NCI-H187 (cell line): Measurements from ENCODE around the gene TDRD9.
A peak's percentile ranks its signal among the peaks of the same experiment; 100 is the strongest.

Experiments
- DNase-seq, 2 experiments: peaks; one replicate each; lab custom pipeline; 2025; lab: John Stamatoyannopoulos, UW

The TDRD9 gene

DNA sequence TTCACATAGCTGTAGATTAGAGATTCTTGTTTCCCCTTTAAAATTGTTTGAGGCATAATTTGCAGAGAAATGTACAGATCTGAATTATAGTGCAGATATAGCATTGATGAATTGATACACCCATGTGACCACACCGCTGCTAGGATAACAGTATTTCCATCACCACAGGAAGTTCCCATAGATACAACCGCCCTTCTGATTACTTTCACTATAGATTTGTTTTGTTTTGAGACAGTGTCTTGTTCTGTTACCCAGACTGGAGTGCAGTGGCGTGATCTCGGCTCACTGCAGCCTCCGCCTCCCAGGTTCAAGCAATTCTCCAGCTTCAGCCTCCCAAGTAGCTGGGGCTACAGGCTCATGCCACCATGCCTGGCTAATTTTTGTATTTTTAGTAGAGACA, 148.5 kb downstream of the TDRD9 start:
- DNase-seq = no peak

DNA sequence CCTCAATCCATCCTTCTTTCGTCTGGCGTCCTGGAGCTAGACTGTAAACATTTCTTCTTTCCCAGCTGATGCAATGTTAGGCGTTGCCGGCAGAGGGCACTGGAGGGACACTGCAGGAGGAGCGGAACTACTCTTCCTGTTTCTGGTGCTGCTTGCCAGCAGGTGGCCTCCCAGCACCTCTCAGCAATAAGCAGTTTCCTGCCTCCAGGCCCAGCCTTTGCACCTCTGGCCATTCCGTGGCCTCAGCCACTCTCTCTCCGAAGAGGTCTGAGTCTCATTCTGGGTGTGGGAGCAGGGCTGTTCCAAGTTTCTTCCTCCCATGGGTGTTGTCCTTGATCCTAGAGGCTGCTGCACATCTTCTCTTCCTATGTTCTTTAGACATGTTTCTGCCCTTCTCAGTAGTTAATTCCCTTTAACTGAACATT, 149.8 kb downstream of the TDRD9 start:
- DNase-seq = peak; percentile 70 to 81

DNA sequence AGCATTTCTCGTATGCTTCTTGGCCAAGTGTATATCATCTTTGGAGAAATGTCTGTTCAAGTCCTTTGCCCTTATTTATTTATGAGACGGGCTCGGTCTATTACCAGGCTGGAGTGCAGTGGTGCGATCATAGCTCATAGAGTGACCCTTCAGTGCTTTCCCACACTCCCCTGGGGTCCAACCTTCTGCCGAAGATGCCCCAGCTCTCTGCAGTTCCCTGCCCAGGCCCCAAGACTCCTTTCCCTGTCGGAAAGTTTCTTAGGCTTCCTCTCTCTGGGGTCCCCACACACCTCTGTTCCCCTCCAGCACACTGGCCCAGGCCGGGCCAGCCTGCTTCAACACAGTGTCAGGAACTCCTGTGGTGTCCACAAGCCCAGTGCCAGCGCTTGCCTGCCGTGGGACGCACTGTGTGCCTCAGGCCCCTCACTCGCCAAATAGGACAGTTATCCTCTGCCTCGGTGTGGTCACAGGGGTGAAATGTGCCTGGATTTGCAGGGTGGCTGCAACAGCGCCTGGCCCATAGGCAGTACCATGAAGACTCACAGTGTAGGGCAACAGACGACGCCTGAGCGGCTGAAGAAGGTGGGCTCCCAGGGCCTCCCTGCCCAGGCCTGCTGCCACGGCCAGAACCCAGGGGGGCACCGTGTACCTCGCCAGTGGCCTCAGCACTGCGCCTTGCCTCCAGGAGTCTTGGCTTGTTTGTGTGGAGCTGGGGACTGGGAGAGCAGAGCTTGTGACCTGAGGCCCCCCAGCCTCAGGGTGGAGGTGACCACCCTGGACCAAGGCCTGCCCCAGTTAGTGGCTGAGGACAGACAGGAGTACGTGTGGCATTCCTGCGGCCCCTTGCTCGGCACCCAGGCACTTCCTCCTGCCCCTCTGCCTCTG, 152.4 kb downstream of the TDRD9 start:
- no peak for DNase-seq

DNA sequence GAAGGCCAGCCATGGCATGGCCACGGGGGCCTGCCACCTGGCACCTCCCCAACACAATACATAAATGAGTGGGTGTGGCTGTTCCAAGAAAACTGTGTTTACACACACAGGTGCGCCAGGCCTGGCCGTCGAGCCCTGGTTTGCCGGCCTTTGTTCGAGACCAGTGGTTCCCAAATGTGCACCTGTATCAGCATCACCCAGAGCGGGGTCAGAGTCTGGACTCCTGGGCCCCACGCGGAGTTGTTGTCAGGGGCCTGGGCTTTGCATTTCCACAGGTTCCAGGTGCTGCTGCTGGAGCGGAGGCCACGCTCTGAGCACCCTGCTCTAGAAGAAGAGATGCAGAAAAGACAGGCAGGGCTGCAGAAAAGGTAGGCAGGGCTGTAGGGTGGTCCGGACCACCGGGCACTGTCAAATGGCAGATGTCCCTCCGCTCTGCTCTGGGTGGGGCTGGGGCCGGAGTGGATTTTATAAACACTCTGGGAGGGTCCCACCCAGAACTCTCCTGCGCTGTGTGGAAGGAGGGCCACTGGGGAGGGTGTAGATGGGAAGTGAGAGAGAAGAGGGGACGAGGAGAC, 153.1 kb downstream of the TDRD9 start:
- DNase-seq = no peak

DNA sequence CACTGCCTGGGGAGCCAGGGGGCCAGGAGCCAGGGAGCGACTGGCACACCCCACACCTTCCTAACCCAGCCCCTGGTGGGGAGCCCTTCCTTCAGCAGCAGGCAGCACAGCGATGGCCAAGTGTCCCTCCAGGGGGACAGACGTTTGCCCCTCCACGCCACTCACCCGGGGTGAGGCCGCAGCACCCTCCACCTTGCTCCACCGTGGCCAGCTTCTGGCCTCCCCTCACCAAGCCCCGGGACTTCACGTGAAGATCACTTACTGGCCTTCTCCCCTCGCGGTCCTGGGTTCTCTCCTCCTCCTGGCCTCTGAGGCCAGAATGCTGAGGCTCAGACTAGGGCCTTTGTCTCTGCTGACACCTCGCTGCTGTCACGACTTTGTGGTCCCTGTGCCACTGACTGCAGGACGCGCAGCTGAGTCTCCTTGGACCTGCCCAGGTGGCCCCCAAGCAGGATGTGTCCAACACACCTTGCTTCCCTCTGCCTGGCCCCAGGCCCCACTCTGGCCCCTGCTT, 153.8 kb downstream of the TDRD9 start:
- no peak for DNase-seq

DNA sequence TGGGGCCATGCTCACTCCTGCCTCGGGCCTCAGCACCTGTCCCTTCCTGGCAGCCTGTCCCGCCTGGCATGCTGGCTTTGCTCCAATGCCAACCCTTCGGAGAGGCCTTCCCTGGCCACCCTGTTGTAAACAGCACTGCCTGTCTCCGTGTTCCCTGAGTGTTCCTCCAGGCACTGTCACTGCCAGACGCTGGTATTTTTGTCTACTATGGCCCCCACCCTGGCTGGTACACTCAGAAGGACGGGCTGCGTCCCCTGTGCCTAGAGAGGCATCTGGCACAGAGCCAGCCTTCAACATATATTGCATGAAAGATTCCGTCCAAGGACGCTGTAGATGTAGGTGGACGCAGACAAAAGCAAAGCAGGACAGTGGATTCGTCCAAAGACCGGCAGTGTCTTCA, 154.6 kb downstream of the TDRD9 start:
- DNase-seq = no peak

DNA sequence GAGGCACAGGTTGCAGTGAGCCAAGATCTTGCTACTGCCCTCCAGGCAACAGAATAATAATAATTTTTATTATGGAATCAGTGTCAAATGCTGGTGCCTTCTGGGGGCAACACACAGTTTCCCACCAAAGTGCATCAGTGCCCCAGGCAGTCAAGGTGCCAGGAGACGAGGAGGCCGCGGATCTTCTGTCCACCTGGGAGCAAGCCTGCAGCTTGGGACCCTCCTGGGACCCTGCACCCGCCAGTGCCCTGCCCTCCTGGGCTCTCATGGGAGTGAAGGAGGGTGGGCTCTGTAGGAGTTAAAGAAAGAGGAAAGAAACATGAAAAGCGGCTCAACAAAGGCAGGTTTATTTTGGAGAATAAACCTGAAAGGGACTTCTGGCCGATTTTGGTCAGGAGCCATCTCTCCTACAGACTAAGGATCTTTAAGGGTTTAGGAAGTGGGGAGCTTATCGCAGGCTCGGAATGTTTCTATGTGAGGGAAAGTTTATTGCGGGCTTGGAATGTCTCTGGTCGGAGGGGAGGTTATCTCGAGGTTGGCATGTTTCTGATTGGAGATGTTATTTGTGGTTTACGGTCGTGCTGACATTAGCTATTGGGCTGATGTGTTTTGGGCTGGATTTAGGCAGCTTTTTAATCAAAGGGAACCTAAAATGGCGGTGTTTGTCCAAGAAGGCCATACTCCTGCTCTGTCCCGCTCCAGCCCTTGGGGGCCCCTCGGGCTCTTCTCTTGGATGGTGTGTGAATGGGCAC, 156.2 kb downstream of the TDRD9 start:
- DNase-seq = no peak

DNA sequence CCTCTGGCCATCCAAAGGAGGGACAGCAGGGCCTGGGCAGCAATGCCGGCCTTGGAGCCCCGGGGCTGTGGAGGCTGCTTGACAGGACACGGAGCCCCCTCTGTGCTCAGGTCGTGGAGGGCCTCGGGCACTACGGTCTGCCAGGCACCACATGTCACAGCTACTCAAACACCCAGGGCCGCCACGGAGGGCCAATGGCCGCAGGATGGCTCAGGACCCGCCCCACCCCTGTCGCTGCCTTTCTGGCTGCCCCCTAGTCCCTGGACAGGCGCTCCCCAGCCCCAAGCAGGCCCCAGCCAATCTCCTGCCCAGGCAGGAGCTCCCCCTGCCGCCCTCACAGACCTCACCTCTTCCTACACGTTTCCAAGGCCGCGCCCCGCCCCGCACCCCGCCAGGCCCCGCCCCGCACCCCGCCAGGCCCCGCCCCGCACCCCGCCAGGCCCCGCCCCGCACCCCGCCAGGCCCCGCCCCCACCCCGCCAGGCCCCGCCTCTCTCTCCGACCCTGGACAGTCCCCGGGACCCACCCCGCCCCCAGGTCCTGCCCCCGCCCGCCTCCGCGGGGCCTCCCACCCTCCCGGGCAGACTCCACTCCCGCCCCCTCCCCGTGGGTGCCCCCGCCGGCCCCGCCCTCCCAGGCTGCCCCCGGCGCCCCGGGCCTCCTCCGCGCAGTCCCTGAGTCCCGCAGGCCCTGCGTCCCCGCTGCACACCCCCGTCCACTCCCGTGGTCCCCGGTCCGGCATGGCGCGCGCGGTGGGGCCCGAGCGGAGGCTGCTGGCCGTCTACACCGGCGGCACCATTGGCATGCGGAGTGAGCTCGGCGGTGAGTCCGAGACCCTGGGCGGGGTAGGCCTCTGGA, 157.0 kb downstream of the TDRD9 start, which contains the start of gene ASPG:
TSS of gene ASPG (plus strand) at position 669 of the 857 bp plus-strand sequence. CDS start at position 740, 71 bp downstream.
- no peak for DNase-seq

DNA sequence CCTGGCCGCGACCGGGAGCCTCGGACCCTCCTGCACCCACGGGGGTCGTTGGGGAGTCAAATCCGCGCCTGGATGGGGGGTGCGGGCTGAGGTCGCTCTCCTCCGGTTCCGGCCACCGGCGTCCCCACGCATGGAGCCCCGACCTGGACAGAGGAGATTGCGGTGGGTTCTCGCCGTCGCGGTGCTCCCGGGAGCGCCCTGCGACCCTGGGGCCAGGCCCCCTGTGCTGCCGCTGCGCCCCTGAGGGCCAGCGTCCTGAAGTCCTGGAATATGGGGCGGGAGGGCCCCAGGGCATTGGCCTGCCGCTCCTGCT, 157.6 kb downstream of the TDRD9 start:
- no peak for DNase-seq

DNA sequence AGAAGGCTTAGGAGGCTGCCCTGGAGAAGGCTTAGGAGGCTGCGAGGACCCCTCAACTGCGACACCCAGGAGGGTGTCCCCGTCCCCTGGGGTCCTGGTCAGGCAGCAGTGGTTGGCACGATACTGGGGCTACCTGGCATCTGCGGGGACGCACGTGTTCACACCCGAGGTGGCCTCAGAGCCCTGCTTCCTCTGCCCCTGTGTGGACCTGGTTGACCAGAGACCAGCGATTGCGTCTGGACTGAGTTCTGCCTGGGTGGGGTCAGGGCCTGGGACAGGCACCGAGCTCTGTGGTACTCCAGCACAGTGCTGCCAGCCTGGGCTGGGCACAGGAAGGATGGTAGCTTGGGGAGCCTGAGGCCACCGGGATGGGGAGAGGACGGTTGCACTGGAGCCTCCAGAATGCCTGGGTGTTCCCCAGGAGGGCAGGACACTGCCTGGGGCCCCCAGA, 158.0 kb downstream of the TDRD9 start:
- no peak for DNase-seq

DNA sequence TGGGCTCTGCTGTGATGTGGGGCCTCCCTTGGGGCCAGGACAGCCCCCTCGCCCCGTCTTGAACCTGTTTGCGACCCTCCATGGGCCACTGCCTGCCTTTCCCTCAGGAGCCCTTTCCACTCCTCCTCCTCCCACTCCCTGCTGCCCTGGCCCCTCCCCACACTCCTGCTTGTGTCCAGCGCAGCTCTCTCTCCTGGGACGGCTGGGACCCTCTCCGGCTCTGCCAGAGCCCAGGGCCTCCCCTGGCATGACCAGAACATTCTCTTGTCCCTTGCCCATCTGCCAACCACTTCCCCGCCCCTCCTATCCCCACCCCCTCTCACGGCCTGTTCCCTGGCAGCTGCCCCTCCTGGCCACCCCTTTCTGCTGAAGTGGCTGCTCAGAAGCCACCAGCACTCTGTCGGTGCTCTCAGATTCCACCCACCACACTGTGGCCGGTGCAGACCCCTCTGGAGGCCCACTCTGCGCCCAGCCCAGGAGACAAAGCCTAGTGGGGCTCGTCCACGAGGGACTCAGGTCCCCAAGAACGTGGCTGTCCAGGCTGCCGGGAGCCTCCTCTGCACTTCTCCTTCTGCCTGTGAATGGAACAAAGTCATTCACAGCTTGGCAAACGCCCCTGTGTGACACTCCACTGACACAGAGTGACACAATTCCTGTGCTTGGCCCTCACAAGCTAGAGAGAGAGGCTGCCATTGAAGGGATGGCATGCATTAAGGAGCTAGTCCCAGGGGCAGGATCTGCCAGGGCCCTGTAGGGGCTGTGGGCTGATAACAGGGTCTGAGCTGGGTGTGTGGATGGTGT, 158.6 kb downstream of the TDRD9 start:
- no peak for DNase-seq

DNA sequence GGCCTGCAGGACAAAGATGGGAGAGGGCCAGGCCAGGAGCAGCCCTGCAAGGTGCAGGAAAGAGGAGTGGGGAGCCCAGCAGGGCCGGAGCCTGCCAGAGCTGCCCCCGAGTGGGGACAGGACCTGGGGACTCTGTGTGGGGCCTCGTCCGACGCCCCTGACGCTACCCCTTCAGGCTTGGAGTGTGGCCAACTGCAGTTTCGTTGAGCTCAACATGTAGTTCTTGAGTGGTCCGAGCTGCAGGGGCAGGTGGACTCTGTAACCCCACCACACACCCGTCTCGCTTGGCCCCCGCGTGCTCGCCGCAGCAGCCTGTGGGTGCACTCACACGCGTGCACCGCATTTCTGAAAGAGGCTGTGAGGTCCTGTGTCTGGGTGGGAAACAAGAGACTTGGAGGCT, 159.2 kb downstream of the TDRD9 start:
- DNase-seq = no peak

DNA sequence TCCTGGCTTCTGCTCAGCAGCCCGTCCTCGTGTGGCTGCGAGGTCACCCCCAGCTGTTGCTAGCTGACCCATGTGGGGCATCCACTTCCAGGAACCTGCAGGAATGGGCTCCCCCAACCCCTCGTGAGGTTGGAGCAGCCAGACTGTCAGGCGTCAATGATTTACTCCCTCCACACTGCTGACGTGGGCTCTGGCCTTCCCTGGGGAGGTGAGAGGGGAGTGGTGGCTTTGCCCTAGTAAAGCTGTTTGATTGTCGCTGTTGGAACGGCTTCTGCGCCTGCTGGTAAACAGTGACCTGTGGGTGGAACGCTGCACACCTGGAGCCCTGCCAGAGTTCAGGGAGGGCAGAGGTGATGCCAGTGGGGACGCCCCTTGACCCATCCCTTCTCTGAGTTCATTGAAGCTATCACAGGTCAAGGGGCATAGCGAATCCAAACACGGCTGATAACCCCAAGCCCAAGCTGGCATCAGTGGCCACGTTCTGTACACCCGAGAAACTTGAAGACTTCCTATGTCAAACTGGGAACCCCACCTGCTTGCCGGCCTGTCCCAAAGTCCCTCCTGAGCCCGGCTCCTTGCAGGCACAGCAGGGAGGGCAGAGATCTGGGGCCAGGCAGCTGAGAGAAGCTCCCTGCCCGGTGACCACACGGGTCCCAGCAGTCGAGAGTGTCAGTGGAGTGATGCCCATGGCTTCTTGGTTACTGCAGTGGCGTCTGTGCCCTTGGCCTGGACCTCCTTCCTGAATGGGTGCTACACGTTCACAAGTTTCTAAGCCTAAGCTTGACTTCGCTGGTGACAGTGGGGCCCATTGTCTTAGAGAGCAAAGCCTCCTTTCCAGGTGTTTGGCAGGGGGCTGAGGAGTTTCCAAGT, 160.0 kb downstream of the TDRD9 start:
- no peak for DNase-seq

DNA sequence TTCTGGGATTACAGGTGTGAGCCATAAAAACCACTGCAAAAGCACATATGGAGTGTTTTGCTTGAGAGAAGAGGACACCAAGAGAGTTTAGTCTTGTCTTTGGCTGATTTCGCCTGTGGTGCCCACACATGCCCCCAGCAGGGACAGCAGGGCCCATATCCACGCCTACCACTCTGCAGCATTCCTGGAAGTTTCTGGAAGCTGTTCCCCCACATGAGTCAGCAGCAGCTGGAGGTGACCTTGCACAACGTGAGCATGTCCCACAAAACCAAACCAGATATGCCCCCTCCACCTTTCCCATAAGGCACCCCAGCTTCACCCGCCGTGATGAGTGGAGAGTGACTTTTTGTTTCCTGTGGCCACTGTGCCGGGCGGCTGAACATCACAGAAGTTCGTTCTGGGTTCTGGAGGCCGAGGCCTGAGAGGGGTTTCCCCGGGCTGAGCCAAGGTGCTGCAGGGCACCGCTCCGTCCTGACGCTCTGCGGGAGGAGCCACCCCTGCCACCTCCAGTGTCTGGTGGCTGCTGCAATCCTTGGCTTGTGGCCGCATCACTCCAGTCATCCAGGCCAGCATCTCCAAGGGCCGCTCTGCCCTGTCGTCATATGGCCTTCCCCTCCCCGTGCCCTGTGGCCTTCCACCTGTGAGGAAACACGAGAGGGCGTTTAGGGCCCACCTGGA, 162.0 kb downstream of the TDRD9 start:
- DNase-seq = no peak

DNA sequence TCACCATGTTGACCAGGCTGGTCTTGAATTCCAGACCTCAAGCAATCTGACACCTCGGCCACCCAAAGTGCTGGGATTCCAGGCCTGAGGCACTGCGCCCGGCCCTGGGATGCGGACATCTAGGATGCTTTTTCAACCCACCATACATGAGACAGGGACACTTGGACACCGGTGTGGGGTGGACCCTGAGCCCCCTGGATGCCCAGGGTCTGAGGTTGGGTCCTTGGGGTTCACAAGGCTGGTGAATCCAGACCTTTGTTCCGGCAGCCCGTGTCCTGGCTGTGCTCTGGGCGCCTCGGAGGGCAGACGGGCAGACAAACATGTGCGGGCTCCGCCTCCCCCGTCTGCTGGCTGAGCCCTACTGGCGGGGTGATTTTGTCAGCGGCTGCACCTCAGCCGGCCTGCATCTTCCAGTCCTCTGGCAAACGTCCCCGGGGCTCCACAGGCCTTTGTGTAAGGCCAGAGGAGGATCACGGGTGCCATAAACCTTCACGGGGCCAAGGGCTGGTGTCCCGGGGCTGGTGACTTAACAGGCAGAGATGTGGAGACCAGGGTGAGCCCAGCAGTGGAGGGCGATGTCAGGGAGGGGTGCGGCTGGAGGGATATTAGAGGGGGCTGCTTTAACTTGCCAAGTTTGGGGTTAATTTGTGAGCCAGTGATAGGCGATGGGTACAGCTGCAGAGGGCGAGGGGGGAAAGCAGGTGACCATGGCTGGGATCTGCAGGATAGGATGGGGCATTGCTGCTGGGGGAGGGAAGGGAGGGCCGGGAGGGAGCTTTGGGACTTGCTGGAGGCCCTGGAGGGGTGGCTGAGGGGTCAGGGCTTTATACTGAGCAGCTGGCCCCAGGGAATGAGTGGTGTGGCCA, 163.0 kb downstream of the TDRD9 start:
- DNase-seq = no peak

DNA sequence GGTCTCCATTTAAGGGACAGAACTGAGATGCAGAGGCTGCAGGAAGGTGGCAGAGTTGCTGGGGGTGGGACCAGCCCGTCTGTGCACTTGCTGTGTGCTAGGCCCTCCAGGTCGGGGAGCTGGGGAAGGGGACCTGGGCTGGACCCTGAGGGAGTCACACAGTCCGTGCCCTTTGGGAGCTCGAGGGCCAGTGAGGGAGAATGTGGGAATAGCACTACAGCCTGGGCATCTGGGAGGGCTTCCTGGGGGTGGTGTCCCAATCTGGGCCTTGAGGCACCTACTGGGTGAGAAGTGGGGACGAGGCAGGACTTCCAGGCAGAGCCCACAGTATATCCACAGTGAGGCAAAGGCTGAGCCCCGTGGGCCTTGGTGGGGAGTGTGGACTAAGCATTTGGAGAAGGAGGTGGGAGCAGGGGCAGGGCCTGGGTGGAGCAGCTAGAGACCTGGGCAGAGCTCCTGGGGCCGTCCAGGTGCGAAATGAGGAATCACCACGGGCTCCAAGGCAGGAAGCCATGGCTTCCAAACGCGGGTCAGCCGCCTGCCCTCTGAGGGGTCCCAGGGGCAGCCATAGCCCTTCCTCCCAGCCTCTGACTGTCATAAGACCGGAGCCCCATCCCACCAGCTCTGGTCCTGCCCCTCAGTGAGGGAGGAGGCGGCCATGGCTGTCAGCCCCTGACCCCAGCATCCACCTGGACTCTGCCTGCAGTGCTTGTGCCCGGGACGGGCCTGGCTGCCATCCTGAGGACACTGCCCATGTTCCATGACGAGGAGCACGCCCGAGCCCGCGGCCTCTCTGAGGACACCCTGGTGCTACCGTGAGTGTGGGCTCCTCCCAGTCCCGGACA, 163.9 kb downstream of the TDRD9 start:
- no peak for DNase-seq

DNA sequence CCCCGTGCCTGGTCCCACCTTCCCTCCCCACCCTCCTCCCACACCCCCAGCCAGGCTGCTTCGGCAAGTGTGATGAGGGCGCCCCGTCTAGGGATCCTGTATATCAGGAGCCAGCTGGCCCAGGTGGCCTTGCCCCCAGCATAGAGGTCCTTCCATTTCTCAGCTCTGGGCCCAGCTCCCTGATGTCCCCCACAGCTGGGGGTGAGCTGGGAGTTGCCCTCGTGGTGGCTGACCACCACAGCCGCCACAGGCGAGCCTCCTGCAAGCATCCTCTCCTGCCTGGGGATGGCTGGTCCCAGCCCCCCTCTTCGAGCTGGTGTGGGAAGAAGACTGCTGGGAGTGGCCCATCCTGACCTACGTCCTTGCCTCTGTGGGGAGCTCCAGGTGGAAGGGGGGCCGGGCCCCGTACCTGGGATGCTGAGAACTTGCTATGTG, 164.7 kb downstream of the TDRD9 start:
- no peak for DNase-seq
